HG02759 (cell line): ENCODE measurements around the gene TCERG1L.
"Not testable (repeated sequence)": the region's sequence is repeated elsewhere in the genome, so short reads cannot be mapped to it uniquely, and the experiment has no call there.

ENCODE experiments used
- ATAC-seq: cut with Tn5 transposase; IDR thresholded peaks from one replicate; pipeline ENCODE4 v1.9.1; 2021; ENCODE audit warnings: mild to moderate bottlenecking, moderate library complexity; ENCODE audit not compliant: unreplicated experiment

Gene TCERG1L

GRCh38 chr10:131113709-131114291 is 197.7 kb downstream of the TCERG1L start:
- no peak for ATAC-seq

GRCh38 chr10:131113165-131113564 is 198.4 kb downstream of the TCERG1L start:
- ATAC-seq: no peak

GRCh38 chr10:131112691-131113090 is 198.8 kb downstream of the TCERG1L start:
- no peak for ATAC-seq

GRCh38 chr10:131111471-131112080 is 199.9 kb downstream of the TCERG1L start:
- no peak for ATAC-seq

GRCh38 chr10:131111007-131111406 is 200.5 kb downstream of the TCERG1L start:
- no peak for ATAC-seq

- ATAC-seq: no peak
Observed at GRCh38 chr10:131110241-131110783, 201.2 kb downstream of the TCERG1L start.

- no peak for ATAC-seq
Observed at GRCh38 chr10:131109726-131110125, 201.8 kb downstream of the TCERG1L start.

GRCh38 chr10:131109291-131109690 is 202.2 kb downstream of the TCERG1L start:
- ATAC-seq: no peak

GRCh38 chr10:131107970-131108369 is 203.6 kb downstream of the TCERG1L start:
- ATAC-seq: no peak

- no peak for ATAC-seq
Observed at GRCh38 chr10:131102676-131103075, 208.8 kb downstream of the TCERG1L start.

GRCh38 chr10:131102147-131102546 is 209.4 kb downstream of the TCERG1L start:
- ATAC-seq: no peak

- ATAC-seq: not testable (repeated sequence)
Observed at GRCh38 chr10:131100418-131101410, 210.8 kb downstream of the TCERG1L start.

GRCh38 chr10:131099028-131099726 is 212.3 kb downstream of the TCERG1L start:
- no peak for ATAC-seq

GRCh38 chr10:131098416-131098952 is 213.0 kb downstream of the TCERG1L start:
- no peak for ATAC-seq

GRCh38 chr10:131096031-131096430 is 215.5 kb downstream of the TCERG1L start:
- ATAC-seq: no peak

GRCh38 chr10:131095313-131095580 is 216.3 kb downstream of the TCERG1L start:
- no peak for ATAC-seq

- ATAC-seq: no peak
Observed at GRCh38 chr10:131094527-131095312, 216.8 kb downstream of the TCERG1L start.

GRCh38 chr10:131093795-131094366 is 217.6 kb downstream of the TCERG1L start:
- ATAC-seq: no peak

GRCh38 chr10:131093346-131093745 is 218.2 kb downstream of the TCERG1L start:
- no peak for ATAC-seq

GRCh38 chr10:131092876-131093275 is 218.6 kb downstream of the TCERG1L start:
- ATAC-seq: no peak
